IPS-15b (cell line): ENCODE measurements around the gene MYOF.

Source experiments
- H3K27me3 ChIP-seq: one replicate; pipeline ENCODE4 v1.6.1; 2013; ENCODE audit warnings: low read length; ENCODE audit not compliant: control insufficient read depth, insufficient read depth
- H3K36me3 ChIP-seq: one replicate; pipeline ENCODE4 v1.6.1; 2013; ENCODE audit warnings: low read length; ENCODE audit not compliant: control insufficient read depth, insufficient read depth
- H3K4me1 ChIP-seq: one replicate; pipeline ENCODE4 v1.6.1; 2013; ENCODE audit warnings: mild to moderate bottlenecking, low read length; ENCODE audit not compliant: control insufficient read depth, insufficient read depth
- H3K4me3 ChIP-seq: one replicate; pipeline ENCODE4 v1.5.1; 2013; ENCODE audit warnings: low read depth, low read length
- H3K9ac ChIP-seq: one replicate; pipeline ENCODE4 v1.6.1; 2013; ENCODE audit warnings: low read depth, mild to moderate bottlenecking, low read length
- H3K9me3 ChIP-seq: one replicate; pipeline ENCODE4 v1.6.1; 2013; ENCODE audit warnings: mild to moderate bottlenecking, low read length; ENCODE audit not compliant: control insufficient read depth, insufficient read depth

MYOF gene

DNA sequence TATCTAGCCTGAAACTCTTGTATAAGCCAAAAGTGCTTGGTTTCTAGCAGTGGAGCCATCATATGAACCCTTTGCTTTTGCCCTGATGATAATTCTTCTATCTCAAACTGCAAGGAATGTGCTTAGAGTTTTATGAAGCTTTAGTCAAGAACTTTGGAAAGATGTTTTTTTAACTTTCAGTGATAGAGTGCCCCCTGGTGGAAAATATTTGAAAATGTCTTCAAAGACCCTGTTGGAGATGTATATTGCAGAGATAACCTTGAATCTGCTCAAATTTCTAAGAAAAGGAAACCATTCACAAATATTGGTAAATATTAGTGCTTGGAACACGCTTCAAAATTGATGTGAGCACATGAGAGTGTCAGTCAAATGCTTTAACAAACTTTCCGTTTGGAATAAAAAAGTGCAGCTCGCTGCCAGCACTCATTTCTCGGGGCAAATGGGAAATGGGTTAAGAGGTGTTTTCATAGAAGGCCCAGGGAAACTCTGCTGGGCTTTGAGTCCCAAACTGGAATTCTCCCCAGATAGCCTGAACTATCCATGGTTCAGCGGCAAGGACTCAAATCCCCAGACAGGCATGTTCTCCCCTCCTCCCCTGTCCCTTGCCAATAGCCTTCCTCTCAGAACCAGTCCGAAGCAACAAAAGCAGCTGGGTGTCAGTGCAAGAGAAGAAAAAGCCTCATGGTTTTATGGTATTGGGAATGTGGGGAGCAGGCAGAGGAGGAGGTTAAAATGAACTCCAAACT lies 129.3 kb downstream of the MYOF start:
- H3K4me1 ChIP-seq: no peaks in the 10 kb centered on the region
- H3K9ac ChIP-seq: no peak overlapping the region
- H3K4me3 ChIP-seq: no peak overlapping the region
- H3K9me3 ChIP-seq: no peaks in the 10 kb centered on the region
- H3K36me3 ChIP-seq: no peaks in the 10 kb centered on the region
- H3K27me3 ChIP-seq: no peaks in the 10 kb centered on the region

DNA sequence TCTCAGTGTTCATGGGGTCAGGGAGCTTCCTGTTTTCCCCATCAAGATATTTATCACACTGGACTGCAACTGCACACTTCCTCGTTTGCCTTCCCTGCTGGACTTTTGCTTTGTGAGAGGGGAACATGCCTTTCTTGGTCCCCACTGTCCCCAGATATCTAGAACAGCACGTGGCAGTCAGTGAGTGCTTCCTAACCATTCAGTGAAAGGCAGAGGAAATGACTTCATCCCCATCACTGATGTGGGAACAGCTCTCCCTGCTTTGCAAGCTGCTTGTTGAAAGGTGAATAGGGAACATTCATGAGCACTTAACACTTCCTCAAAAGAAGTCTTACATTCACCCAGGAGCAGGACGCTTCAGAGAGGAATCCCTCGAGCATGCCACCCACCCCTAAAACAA lies 135.4 kb downstream of the MYOF start:
- Histone ChIP-seq H3K36me3 (no peaks in the 10 kb centered on the region), H3K9me3 (no peaks in the 10 kb centered on the region), H3K27me3 (no peaks in the 10 kb centered on the region), H3K4me3 (no peak overlapping the region), H3K4me1 (no peaks in the 10 kb centered on the region), H3K9ac (no peak overlapping the region)

DNA sequence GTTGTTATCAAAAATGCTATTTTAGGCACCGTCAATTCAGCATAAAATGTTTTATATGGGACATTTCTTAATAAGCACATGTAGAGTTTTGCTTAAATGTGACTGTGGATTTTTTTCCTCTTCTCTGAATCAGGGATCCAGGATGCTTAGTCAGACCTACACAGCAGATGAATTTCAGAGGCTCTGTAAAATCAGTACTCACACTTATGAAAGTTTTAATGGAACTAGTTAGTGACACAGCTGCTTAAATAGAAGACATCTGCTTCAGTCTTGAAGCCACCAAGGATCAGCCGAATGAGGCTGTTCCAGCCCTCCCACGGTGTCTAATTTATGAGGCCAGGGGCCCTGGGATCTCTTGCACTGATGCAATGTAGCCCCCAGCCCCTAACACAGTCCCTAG lies 136.0 kb downstream of the MYOF start:
- H3K9ac ChIP-seq: no peak overlapping the region
- H3K36me3 ChIP-seq: no peaks in the 10 kb centered on the region
- H3K27me3 ChIP-seq: no peaks in the 10 kb centered on the region
- H3K4me3 ChIP-seq: no peak overlapping the region
- no peaks in the 10 kb centered on the region for H3K9me3 ChIP-seq
- H3K4me1 ChIP-seq: no peaks in the 10 kb centered on the region

DNA sequence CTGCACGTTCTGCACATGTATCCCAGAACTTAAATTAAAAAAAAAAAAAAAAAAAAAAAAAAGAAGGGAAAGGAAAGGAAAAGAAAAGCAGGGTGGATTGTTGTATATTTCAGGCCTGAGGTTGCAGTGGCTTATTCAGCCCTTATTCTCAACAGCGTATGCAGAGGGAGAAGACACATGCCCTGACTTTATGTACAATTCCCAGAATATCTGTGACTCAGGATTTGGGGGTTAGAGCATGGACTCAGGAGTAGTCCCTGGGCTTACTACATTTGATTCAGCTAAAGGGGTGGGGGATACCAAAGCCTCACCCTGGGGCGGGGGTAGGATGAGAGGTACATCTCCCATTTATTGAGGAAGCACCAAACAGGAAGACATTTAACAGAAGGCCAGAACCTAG lies 137.4 kb downstream of the MYOF start:
- Histone ChIP-seq H3K27me3 (no peaks in the 10 kb centered on the region), H3K36me3 (no peaks in the 10 kb centered on the region)

DNA sequence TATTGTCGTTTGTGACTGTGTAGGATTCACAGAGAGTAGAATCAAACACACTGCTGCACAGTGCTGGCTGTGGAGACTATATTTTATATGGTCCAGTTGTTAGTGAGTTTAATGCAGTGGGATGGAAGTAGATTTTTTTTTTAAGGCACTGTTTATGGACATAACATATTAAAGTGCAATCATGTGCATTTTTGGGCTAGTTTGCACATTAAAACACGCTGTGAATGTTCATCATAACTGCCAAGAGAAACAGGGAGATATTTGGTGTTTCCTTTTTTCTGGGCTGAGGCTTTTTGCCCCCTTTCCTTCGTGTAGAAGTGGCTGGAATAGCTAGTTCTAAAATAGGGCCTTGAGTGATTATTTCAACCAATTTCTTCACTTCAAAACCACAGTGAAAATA lies 139.2 kb downstream of the MYOF start:
- no peaks in the 10 kb centered on the region for H3K27me3 ChIP-seq
- H3K4me1 ChIP-seq: no peaks in the 10 kb centered on the region
- no peaks in the 10 kb centered on the region for H3K9me3 ChIP-seq
- no peak overlapping the region for H3K4me3 ChIP-seq
- H3K9ac ChIP-seq: no peak overlapping the region
- no peaks in the 10 kb centered on the region for H3K36me3 ChIP-seq

More for the DNA sequence above, 137.4 kb downstream of the MYOF start:
- no peaks in the 10 kb centered on the region for H3K4me1 ChIP-seq
- H3K4me3 ChIP-seq: no peak overlapping the region
- no peak overlapping the region for H3K9ac ChIP-seq
- no peaks in the 10 kb centered on the region for H3K9me3 ChIP-seq

DNA sequence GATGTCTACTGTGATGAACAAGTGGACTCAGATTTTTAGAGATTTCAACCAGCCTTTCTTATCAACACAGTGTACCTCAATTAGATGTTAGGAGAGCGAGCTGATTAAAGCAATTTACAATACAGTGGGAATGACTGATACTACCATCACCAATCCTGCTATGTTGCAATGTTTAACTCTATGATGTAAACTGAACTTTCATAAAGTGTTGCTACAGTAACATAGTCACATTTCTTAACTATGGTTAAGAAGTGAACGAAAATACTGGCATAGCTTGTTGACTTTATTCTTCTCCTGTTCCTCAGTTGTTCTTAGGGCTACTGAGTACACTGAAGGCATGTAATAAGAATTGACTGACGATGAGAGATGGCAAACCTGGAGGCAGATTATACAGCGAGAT lies 139.8 kb downstream of the MYOF start:
- Histone ChIP-seq H3K4me1 (no peaks in the 10 kb centered on the region), H3K9me3 (no peaks in the 10 kb centered on the region), H3K4me3 (no peak overlapping the region), H3K9ac (no peak overlapping the region), H3K27me3 (no peaks in the 10 kb centered on the region), H3K36me3 (no peaks in the 10 kb centered on the region)

DNA sequence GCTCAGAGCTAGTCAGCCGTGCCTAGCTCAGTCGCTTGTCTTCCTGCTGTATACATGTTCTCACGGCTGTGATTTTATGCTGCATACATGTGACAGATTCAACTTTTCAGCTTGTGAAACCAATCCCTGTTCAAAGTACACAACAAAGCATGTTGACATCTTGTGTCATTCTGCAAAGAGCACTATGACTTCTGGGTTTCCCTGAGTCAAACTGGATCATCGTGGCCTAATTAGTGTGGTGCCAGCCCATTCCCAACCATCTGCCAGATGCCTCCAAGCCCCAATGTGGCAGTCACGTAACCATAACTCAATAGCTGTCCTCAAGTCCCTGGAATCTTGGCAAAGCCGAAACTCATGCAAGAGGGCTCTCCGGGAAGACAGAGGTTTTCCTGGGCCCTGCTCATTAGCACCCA lies 144.8 kb downstream of the MYOF start:
- Histone ChIP-seq H3K9ac (no peak overlapping the region), H3K4me3 (no peak overlapping the region), H3K27me3 (no peaks in the 10 kb centered on the region), H3K4me1 (peaks cover 5% of the 10 kb centered on the region), H3K36me3 (no peaks in the 10 kb centered on the region), H3K9me3 (no peaks in the 10 kb centered on the region)

DNA sequence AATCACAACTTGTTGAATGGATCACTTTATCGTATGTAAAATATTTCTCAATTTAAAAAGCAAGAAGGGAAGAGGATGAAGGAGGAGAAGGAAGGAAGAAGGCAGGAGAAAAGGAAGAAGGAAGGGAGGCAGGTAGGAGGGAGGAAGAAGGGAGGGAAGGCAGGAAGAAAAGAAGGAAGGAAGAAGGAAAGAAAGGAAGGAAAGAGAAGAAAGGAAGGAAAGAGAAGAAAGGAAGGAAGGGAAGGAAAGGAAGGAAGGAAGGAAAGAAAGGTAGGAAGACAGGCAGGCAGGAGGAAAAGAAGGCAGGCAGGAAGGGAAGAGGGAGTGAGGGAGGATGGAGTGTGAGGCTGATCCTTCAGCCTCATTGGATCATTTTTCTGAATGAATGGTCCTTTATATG lies 145.5 kb downstream of the MYOF start:
- peaks cover 5% of the 10 kb centered on the region for H3K4me1 ChIP-seq
- no peaks in the 10 kb centered on the region for H3K36me3 ChIP-seq
- no peaks in the 10 kb centered on the region for H3K27me3 ChIP-seq
- no peaks in the 10 kb centered on the region for H3K9me3 ChIP-seq
- no peak overlapping the region for H3K4me3 ChIP-seq
- no peak overlapping the region for H3K9ac ChIP-seq

DNA sequence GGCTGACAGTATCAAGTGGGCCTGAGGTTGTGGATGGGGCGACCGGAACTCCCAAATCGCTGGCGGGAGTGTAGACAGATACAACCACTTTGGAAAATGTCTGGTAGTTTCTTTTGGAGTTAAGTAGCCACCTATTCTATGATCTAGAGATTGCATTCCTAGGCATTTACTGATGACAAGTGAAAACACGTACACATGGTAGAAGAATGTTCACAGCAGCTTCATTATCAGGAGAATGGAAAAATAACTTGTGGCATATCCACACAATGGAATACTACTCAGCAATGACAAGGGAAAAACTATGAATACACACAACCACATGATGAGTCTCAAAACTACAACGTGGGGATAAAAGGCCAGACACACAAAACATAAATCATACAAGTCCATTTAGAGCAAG lies 146.0 kb downstream of the MYOF start:
- H3K9ac ChIP-seq: no peak overlapping the region
- peaks cover 5% of the 10 kb centered on the region for H3K4me1 ChIP-seq
- no peak overlapping the region for H3K4me3 ChIP-seq
- H3K36me3 ChIP-seq: no peaks in the 10 kb centered on the region
- H3K27me3 ChIP-seq: no peaks in the 10 kb centered on the region
- no peaks in the 10 kb centered on the region for H3K9me3 ChIP-seq

DNA sequence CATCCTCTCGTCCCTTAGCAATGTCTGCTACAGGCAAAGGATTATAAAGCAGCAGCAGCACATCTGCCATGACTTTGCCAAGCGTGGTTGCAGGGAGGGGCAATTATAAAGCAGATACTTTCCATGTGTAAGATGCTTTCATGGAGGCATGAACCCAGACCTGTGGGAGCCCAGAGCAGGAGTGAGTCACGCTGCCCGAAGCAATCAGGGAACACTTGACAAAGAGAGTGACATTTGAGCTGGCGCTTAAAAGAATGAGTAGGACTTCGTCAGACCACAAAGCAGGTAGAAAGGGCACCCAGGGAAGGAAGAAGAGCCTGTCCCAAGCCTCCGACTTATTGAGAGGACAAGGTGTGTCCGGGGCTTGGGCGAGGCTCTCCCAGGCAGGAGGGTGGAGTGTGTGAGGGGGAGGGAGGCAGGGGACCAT lies 147.2 kb downstream of the MYOF start:
- H3K9me3 ChIP-seq: no peaks in the 10 kb centered on the region
- no peak overlapping the region for H3K9ac ChIP-seq
- no peaks in the 10 kb centered on the region for H3K27me3 ChIP-seq
- no peaks in the 10 kb centered on the region for H3K36me3 ChIP-seq
- H3K4me1 ChIP-seq: peaks cover 5% of the 10 kb centered on the region
- no peak overlapping the region for H3K4me3 ChIP-seq

DNA sequence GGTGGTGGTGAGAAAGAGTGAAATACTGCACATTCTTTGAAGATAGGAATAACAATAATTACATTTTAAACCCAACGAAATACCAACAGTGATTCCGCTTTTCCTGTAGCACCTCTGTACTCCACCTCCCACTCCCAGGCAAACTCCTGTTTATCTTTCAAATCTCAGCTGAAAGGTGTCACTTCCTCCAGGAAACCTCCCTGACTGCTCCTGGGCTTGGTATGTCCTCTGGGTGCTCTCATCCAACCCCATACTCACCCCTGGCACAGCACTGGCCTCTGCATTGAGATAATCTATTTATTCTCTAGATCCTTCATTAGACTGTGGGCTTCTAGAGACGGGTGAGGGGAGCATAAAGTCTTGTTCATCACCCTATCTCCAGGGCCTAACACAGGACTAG lies 148.0 kb downstream of the MYOF start:
- Histone ChIP-seq H3K27me3 (no peaks in the 10 kb centered on the region), H3K9ac (no peak overlapping the region), H3K4me1 (peaks cover 5% of the 10 kb centered on the region), H3K4me3 (no peak overlapping the region), H3K36me3 (no peaks in the 10 kb centered on the region), H3K9me3 (no peaks in the 10 kb centered on the region)

DNA sequence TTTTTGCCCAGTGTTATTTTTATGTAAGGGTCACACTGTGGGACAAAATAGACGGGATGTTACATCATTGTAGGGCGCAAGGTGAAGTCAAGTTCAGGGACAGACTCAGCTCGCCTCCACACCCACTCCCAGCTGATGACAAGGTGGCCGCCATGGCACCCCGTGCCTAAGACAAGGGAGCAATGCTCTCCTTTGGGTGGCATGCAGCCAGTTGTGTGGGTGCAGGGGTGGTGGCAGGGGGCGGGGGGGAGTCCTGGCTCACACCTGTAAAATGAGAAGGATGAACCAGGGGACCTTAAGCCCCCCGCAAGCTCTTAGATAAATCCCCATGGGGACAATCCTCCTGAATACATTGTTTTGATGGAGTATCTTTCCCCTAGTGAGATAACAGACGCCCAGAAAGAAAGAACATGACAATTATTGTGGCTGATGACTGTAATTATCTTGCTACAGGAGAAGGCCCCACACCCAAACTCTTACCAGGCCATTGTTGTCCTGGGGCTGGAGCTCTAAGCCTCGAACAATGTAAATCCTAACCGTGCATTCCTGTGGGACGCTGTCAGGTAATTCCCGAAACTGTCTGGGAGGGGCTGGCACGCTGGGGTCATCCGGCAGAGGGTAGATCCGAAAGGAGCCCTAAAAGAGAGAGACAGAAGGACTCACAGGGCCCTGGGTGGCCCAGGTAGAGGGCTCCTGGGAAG lies 148.7 kb downstream of the MYOF start:
- no peaks in the 10 kb centered on the region for H3K27me3 ChIP-seq
- H3K9me3 ChIP-seq: no peaks in the 10 kb centered on the region
- H3K9ac ChIP-seq: no peak overlapping the region
- no peaks in the 10 kb centered on the region for H3K36me3 ChIP-seq
- H3K4me3 ChIP-seq: no peak overlapping the region
- peaks cover 5% of the 10 kb centered on the region for H3K4me1 ChIP-seq
